Spleen (tissue), 7 donors: Measurements from ENCODE around the gene PRTG.

ENCODE experiments used
- POLR2A ChIP-seq, 3 donors: fragments of 450-650 bp; IDR thresholded peaks; one replicate each; pipeline ENCODE4 v1.5.1; 2017; ENCODE audit warnings: antibody characterized with exemption in 3 of 3, mild to moderate bottlenecking in 1 of 3
- TF ChIP-seq, protein P1 (sequence below), 11 experiments: fragments of 200-600 bp in 7 of 11; fragments of 450-650 bp in 4 of 11; sonication (generic) in 4 of 11; IDR thresholded peaks in 8 of 11; conservative IDR thresholded peaks in 3 of 11; 1 replicate in 7 of 11; 2 replicates in 4 of 11; pipeline versions ENCODE4 v1.4.0 to v1.8.0; 2016 to 2021; ENCODE audit warnings: antibody characterized with exemption in 11 of 11, inconsistent platforms in 4 of 11, mild to moderate bottlenecking in 1 of 11
- donor health status: DM: no; HTN: no; CAD: no; lungs with moderate emphysema.
- donor health status: DM: no; HTN: no; CAD: no.
- donor health status: DM: no; HTN: no; CAD: no.

DNA sequence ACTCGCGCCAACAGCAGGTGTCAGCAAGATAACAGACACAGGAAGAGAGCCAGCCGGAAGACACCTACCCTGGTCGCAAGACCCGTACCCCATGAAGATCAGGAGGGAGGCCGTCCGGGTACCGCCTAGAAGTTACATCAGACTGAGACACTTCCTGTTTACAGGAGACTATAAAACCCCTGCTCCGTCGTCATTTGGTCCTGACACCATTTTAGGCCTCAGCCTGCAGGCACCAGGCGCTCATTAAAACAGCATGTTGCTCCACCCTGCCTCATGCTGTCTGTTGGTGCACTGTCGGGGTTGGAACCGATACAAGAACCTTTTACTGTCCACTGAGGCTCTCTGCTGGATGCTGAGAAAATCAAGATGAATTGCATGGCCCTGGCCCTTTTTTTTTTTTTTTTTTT lies 15.6 kb upstream of the PRTG start:
- TF ChIP-seq, protein P1, sequence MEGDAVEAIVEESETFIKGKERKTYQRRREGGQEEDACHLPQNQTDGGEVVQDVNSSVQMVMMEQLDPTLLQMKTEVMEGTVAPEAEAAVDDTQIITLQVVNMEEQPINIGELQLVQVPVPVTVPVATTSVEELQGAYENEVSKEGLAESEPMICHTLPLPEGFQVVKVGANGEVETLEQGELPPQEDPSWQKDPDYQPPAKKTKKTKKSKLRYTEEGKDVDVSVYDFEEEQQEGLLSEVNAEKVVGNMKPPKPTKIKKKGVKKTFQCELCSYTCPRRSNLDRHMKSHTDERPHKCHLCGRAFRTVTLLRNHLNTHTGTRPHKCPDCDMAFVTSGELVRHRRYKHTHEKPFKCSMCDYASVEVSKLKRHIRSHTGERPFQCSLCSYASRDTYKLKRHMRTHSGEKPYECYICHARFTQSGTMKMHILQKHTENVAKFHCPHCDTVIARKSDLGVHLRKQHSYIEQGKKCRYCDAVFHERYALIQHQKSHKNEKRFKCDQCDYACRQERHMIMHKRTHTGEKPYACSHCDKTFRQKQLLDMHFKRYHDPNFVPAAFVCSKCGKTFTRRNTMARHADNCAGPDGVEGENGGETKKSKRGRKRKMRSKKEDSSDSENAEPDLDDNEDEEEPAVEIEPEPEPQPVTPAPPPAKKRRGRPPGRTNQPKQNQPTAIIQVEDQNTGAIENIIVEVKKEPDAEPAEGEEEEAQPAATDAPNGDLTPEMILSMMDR (IDR thresholded peaks at IDR 0.05 in 8 of 11, conservative IDR thresholded peaks at IDR 0.05 in 3 of 11): no peak
- TF ChIP-seq POLR2A (IDR thresholded peaks at IDR 0.05): no peak
